ENCODE data around the gene PRDX2. TPM values are rescaled to one million over a fixed set of nuclear protein-coding genes. Genes with fewer than 3 reads are reported as not detected.
A peak's percentile ranks its signal among the peaks of the same experiment; 100 is the strongest.
"Not testable (repeated sequence)": the region's sequence is repeated elsewhere in the genome, so short reads cannot be mapped to it uniquely, and the experiment has no call there.

PRDX2 gene
- total and polyA plus RNA-seq, 12 donors, result 235 to 827 (median 744) TPM

- DNase-seq, result peak in 1 of 2 donors; percentile 38
- Histone ChIP-seq H3K27me3 (peaks cover 0 to 12% (median 0%) of the 10 kb centered on the region in 7 donors), H3K4me3 (peak overlapping the region; percentile 69 to 97 (median 92)), H3K4me1 (peaks cover 2 to 37% (median 30%) of the 10 kb centered on the region in 9 donors), H3K27ac (peak overlapping the region; percentile 62 to 95 (median 90)), H3K9me3 (no peaks in the 10 kb centered on the region), H3K36me3 (peaks cover 0 to 41% (median 15%) of the 10 kb centered on the region in 9 donors)
- 6 to 9% methylated on average over 37 to 38 of the region's 38 CpGs for WGBS, 2 donors
- intact Hi-C loops (cut with DNase I), result loop anchor here in 3 of 10 donors (5.0 to 10.0 kb wide), 2 partner anchors 34 to 96 kb away; no protein-coding TSS in a partner anchor
- TF ChIP-seq CTCF (IDR thresholded peaks at IDR 0.05), result no peak
- ATAC-seq, result peak; percentile 18 to 57 (median 35)
Measured at GRCh38 chr19:12800923-12801465, 606 bp downstream of the PRDX2 start.

GRCh38 chr19:12800466-12800770, 1.2 kb downstream of the PRDX2 start:
- 59 to 77% methylated on average over 1 of the region's 1 CpG for WGBS, 2 donors
- ATAC-seq (no peak), DNase-seq (no peak)
- TF ChIP-seq CTCF (IDR thresholded peaks at IDR 0.05), result no peak
- peaks cover 0 to 41% (median 15%) of the 10 kb centered on the region in 9 donors for H3K36me3 ChIP-seq
- intact Hi-C loops (cut with DNase I), result loop anchor here in 3 of 10 donors (5.0 to 10.0 kb wide), 2 partner anchors 33 to 96 kb away; no protein-coding TSS in a partner anchor
- H3K27ac ChIP-seq, result peak overlapping the region in 7 of 10 donors; percentile 87 to 95 (median 91)
- H3K27me3 ChIP-seq, result peaks cover 0 to 12% (median 0%) of the 10 kb centered on the region in 7 donors
- H3K4me3 ChIP-seq, result peak overlapping the region in 9 of 10 donors; percentile 69 to 97 (median 92)
- H3K9me3 ChIP-seq, result no peaks in the 10 kb centered on the region
- peaks cover 2 to 41% (median 35%) of the 10 kb centered on the region in 9 donors for H3K4me1 ChIP-seq

- H3K4me3 ChIP-seq, result peak overlapping the region in 6 of 10 donors; percentile 70 to 97 (median 92)
- peaks cover 0 to 12% (median 0%) of the 10 kb centered on the region in 7 donors for H3K27me3 ChIP-seq
- peaks cover 0 to 41% (median 15%) of the 10 kb centered on the region in 9 donors for H3K36me3 ChIP-seq
- H3K4me1 ChIP-seq, result peaks cover 2 to 46% (median 35%) of the 10 kb centered on the region in 9 donors
- ATAC-seq (no peak), DNase-seq (no peak)
- TF ChIP-seq CTCF (IDR thresholded peaks at IDR 0.05), result no peak
- intact Hi-C loops (cut with DNase I), result loop anchor here in 9 of 10 donors (5.0 to 10.0 kb wide), 6 partner anchors 33 to 355 kb away; partner anchors contain the start of genes IER2 (in 1 of the 9) and STX10 (in 1 of the 9)
- no peaks in the 10 kb centered on the region for H3K9me3 ChIP-seq
- WGBS, 2 donors, result 77 to 84% methylated on average over 18 of the region's 18 CpGs
- peak overlapping the region in 1 of 10 donors; percentile 90 for H3K27ac ChIP-seq
Measured at GRCh38 chr19:12799742-12800465, 1.7 kb downstream of the PRDX2 start.

GRCh38 chr19:12797607-12798006, 4.0 kb downstream of the PRDX2 start:
- 94 to 99% methylated on average over 7 of the region's 7 CpGs for WGBS, 2 donors
- DNase-seq, H3K27ac ChIP-seq, H3K9me3 ChIP-seq, H3K4me3 ChIP-seq, ATAC-seq: not testable (repeated sequence)
- Histone ChIP-seq H3K4me1 (peaks cover 2 to 58% (median 42%) of the 10 kb centered on the region in 9 donors), H3K27me3 (peaks cover 0 to 10% (median 0%) of the 10 kb centered on the region in 7 donors), H3K36me3 (peaks cover 0 to 41% (median 15%) of the 10 kb centered on the region in 9 donors)
- intact Hi-C loops (cut with DNase I), result loop anchor here in 8 of 10 donors (1.0 to 10.0 kb wide), 6 partner anchors 21 to 357 kb away; partner anchors contain the start of genes HOOK2 (in 1 of the 8), IER2 (in 1 of the 8) and STX10 (in 1 of the 8)
